ENCODE measurements around the gene USP47.

Gene USP47, protein sequence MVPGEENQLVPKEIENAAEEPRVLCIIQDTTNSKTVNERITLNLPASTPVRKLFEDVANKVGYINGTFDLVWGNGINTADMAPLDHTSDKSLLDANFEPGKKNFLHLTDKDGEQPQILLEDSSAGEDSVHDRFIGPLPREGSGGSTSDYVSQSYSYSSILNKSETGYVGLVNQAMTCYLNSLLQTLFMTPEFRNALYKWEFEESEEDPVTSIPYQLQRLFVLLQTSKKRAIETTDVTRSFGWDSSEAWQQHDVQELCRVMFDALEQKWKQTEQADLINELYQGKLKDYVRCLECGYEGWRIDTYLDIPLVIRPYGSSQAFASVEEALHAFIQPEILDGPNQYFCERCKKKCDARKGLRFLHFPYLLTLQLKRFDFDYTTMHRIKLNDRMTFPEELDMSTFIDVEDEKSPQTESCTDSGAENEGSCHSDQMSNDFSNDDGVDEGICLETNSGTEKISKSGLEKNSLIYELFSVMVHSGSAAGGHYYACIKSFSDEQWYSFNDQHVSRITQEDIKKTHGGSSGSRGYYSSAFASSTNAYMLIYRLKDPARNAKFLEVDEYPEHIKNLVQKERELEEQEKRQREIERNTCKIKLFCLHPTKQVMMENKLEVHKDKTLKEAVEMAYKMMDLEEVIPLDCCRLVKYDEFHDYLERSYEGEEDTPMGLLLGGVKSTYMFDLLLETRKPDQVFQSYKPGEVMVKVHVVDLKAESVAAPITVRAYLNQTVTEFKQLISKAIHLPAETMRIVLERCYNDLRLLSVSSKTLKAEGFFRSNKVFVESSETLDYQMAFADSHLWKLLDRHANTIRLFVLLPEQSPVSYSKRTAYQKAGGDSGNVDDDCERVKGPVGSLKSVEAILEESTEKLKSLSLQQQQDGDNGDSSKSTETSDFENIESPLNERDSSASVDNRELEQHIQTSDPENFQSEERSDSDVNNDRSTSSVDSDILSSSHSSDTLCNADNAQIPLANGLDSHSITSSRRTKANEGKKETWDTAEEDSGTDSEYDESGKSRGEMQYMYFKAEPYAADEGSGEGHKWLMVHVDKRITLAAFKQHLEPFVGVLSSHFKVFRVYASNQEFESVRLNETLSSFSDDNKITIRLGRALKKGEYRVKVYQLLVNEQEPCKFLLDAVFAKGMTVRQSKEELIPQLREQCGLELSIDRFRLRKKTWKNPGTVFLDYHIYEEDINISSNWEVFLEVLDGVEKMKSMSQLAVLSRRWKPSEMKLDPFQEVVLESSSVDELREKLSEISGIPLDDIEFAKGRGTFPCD (N-terminal part only)

DNA sequence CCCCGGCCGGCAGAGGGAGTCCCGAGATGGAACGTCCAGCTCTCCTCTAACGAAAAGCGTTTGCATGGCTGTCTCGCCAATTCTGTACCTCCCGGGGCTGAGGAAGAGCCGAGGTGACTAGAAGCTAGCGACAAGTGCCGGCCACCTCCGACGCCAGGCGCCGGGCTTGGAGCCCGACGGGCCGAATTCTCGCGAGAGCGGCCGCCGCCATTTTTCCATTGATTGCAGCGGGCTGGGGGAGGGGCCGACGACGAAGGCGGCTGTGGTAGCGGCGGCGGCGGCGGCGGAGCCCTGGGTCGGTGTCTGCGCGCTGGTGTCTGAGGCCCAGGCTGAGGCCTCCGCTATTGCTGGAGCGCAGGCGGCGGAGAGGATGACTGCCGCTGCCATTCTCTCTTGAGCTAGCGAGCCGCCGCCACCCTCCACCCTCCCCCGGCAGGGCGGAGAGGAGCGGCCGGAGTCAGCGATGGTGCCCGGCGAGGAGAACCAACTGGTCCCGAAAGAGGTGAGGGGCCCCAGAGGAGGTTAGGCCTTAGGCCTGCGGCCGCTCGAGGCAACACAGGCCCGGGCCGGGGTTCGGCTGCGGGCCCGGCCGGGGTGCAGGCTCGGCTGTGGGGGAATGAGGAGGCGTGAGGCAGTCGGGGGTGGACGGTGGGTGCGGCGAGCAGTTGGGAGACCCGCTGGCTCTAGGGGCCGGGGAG lies at the start of gene USP47:
Gene USP47, plus strand, starts transcription at position 250 of the 698 bp plus-strand sequence. Its CDS starts 214 bp downstream, at position 464.
- Mint-ChIP-seq H3K27me3 (peaks cover 8% of the 10 kb centered on the region), H3K4me3 (no peak within 1 kb of the TSS), H3K4me1 (ENCODE audit: low read depth) (peaks cover 3% of the 10 kb centered on the region), H3K27ac (no peak within 1 kb of the TSS), H3K9me3 (ENCODE audit: low read depth) (no peaks in the 10 kb centered on the region), H3K36me3 (no peaks in the 10 kb centered on the region)

DNA sequence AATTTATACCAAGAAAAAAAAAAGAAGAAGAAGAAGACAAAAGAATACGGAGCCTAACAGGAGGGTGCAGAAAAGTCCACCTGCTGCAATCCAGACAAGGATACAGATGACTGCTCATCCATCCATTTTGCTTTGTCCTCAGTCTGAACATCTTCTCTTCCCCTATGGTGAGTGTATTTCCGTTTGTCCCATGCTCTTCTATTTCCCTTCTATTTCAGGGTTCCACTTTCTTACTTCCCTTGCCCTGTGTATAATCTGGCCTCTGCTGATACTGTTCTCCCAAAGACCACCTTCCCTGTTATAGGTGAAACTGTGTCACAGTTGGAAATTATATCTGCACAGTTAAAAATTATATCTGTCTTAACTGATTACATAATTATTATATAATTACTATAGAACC lies 48.7 kb upstream of the USP47 start:
- H3K27ac Mint-ChIP-seq: no peak overlapping the region

DNA sequence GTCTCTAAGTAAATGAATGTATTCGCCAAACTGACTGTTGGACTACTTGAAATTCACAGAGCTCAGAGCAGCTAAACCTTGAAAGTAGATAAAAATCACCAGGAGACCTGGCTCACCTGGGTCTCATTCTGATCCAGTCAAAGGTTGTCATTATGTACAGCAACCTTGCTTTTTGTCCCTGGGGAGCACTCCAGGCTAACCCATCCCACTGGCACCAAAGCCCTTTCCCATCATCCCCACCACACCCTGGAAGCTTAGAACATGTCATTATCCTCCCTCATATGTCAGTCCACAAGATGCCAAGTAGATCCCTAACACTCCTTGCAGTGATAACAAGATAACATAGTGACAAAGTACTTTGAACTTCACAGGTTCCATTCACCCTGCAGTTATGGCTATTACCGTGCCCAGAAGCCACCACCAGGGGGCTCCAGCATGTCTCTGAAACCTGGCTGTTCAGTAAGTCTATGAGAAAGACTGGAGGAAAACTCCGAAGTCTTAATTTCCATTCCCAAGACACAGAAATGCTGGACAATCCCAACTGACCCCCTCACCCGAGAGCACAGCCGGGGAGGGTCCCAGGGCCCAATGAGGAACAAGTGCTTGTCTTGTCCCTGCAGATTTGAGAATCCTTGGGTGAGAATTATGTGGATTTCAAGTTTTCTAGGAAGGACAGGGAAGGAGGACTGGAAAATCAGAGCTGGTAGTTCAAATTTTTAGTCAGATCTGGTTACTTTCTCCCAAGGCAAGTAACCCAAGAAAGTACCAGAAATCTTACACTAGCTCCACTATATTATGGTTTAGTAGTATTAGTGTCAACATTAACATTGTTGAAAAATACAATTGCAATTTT lies 43.0 kb upstream of the USP47 start:
- H3K36me3 Mint-ChIP-seq: peaks cover 2% of the 10 kb centered on the region

More for the DNA sequence above, 48.7 kb upstream of the USP47 start:
- H3K4me1 Mint-ChIP-seq (ENCODE audit: low read depth): no peaks in the 10 kb centered on the region
- no peaks in the 10 kb centered on the region for H3K9me3 Mint-ChIP-seq (ENCODE audit: low read depth)
- peaks cover 12% of the 10 kb centered on the region for H3K27me3 Mint-ChIP-seq
- H3K36me3 Mint-ChIP-seq: peaks cover 2% of the 10 kb centered on the region
- H3K4me3 Mint-ChIP-seq: no peak overlapping the region

DNA sequence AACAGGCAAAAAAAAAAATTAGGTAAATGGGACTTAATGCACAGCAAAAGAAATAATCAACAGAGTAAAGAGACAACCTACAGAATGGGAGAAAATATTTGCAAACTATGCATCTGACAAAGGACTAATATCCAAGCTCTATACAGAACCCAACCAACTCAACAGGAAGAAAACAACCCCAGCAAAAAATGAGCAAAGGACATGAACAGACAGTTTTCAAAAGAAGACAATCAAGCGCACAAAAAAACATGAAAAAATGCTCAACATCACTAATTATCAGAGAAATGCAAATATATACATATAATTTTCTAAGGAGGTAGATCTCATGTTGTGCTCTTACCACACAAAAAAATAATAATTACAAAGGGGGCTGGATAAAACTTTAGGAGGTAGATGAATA lies 36.5 kb upstream of the USP47 start:
- Mint-ChIP-seq H3K27ac (no peak overlapping the region), H3K27me3 (peaks cover 2% of the 10 kb centered on the region), H3K9me3 (ENCODE audit: low read depth) (no peaks in the 10 kb centered on the region), H3K36me3 (peaks cover 3% of the 10 kb centered on the region), H3K4me3 (no peak overlapping the region), H3K4me1 (ENCODE audit: low read depth) (no peaks in the 10 kb centered on the region)

More for the DNA sequence above, 43.0 kb upstream of the USP47 start:
- no peaks in the 10 kb centered on the region for H3K4me1 Mint-ChIP-seq (ENCODE audit: low read depth)
- H3K9me3 Mint-ChIP-seq (ENCODE audit: low read depth): no peaks in the 10 kb centered on the region
- H3K27ac Mint-ChIP-seq: no peak overlapping the region
- no peak overlapping the region for H3K4me3 Mint-ChIP-seq
- H3K27me3 Mint-ChIP-seq: peaks cover 13% of the 10 kb centered on the region

DNA sequence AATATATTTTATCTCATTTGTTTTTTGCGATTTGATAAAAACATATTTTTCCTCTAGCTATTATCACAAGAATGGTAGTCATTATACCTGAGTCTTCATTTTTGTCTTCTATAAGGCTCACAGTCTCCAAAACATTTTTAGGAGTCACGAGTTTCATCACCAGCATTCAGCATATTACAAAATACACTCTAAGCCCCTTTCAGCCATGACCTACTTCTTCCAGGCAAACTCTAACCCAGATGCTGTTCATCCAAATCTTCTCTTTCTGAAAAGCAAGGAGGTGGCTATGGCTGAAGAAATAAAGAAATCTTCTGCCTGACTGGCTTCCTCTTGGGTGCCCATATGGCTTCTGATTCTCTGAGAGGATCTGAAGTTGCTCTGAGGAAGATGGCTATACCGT lies 35.7 kb upstream of the USP47 start:
- no peaks in the 10 kb centered on the region for H3K9me3 Mint-ChIP-seq (ENCODE audit: low read depth)

DNA sequence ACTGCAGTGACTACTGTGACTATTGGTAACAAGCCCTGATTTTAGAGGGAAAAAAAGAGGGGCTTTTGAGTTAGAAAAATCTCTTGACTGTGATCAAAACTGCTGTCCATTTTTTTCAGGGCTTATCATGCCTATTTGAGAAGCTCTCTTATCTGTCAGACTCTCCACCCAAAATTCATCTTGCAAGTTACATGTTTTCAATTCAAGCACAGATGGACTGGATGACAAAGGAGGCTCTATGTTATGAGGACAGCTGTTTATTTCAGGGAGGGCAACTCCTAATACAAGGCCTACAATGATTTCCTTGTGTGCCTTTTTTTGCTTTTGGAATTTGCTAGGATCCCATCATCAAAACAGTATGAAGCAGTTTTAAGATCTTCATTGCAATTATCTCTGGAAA lies 35.2 kb upstream of the USP47 start:
- H3K36me3 Mint-ChIP-seq: peaks cover 3% of the 10 kb centered on the region

More for the DNA sequence above, 35.7 kb upstream of the USP47 start:
- H3K4me1 Mint-ChIP-seq (ENCODE audit: low read depth): no peaks in the 10 kb centered on the region
- H3K27me3 Mint-ChIP-seq: peaks cover 2% of the 10 kb centered on the region
- H3K36me3 Mint-ChIP-seq: peaks cover 3% of the 10 kb centered on the region
- H3K4me3 Mint-ChIP-seq: no peak overlapping the region
- no peak overlapping the region for H3K27ac Mint-ChIP-seq

DNA sequence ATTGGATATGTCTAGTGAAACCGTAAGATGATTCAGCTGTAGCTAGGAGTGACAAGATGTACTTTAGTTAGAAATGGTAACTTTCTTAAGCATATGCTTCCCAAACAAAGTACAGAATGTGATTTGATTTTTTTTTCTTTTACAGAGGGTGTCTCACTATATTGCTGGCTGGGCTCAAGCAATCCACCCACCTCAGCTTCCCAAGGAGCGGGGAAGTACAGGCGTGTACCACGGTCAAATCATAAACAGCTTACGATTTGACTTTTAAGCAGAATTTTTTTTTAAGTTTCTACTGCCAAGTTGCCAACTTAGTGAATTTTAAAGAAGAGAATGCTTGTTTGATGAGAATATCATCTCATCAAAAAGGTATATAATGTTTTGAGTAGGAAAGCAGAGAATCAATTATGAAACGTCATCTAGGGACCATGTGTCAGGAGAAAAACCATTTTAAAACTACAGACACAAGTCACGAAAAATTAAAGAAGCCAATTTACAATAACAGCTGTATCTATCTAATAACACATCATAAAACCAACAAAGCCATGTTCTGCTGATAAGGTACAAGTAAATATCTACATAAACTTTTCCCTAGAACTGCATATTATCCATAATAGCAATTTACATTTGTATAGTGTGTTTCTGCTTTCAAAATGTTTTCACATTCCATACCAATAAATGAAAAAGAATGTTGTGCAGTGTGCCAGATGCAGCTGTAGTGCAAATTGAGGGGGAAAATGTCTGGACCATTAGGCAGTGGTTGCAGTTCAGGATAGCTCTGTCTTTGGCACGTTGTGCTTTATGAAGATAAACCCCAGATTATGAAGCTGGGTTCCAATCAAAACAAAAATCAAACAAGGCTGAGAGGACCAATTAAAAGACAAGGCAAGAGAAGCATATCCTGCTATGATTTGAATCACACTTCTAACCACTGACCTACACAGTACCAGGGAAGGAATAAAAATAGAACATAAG lies 33.7 kb upstream of the USP47 start:
- Mint-ChIP-seq H3K27me3 (no peaks in the 10 kb centered on the region), H3K4me1 (ENCODE audit: low read depth) (no peaks in the 10 kb centered on the region), H3K27ac (no peak overlapping the region), H3K4me3 (no peak overlapping the region), H3K36me3 (peaks cover 3% of the 10 kb centered on the region), H3K9me3 (ENCODE audit: low read depth) (no peaks in the 10 kb centered on the region)

More for the DNA sequence above, 35.2 kb upstream of the USP47 start:
- Mint-ChIP-seq H3K27ac (no peak overlapping the region), H3K4me3 (no peak overlapping the region), H3K27me3 (peaks cover 2% of the 10 kb centered on the region), H3K4me1 (ENCODE audit: low read depth) (no peaks in the 10 kb centered on the region), H3K9me3 (ENCODE audit: low read depth) (no peaks in the 10 kb centered on the region)

DNA sequence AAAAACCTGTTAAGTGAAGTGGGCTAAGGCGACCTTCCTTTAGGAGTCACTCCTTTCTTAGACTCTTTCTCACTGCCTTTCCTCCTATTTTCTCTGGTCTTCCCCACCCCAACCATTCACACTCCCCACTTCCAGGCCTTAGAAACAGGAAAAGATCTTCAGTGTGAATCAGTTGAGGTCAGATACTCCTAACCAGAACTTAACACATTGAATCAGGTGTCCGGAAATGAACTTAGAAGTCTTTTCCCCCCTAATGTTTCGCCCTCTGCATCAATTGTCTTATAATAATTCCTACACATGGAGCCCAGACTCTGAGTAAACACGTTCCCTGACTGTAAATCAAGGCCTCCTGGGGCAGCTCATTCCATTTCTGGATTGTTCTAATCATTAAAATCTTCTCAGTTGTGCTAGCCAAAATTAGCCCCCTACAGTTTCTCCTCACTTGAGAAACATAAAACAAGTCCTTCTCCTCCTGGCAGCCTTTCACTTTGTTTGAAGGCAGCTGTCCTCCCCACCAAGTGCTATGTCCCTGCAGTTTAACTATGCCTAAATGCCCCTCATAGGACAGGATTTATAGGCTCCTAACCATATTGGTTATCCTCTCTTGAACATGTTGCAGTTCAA lies 32.7 kb upstream of the USP47 start:
- Mint-ChIP-seq H3K4me3 (no peak overlapping the region), H3K27me3 (no peaks in the 10 kb centered on the region), H3K9me3 (ENCODE audit: low read depth) (no peaks in the 10 kb centered on the region), H3K27ac (no peak overlapping the region), H3K36me3 (peaks cover 3% of the 10 kb centered on the region), H3K4me1 (ENCODE audit: low read depth) (no peaks in the 10 kb centered on the region)

DNA sequence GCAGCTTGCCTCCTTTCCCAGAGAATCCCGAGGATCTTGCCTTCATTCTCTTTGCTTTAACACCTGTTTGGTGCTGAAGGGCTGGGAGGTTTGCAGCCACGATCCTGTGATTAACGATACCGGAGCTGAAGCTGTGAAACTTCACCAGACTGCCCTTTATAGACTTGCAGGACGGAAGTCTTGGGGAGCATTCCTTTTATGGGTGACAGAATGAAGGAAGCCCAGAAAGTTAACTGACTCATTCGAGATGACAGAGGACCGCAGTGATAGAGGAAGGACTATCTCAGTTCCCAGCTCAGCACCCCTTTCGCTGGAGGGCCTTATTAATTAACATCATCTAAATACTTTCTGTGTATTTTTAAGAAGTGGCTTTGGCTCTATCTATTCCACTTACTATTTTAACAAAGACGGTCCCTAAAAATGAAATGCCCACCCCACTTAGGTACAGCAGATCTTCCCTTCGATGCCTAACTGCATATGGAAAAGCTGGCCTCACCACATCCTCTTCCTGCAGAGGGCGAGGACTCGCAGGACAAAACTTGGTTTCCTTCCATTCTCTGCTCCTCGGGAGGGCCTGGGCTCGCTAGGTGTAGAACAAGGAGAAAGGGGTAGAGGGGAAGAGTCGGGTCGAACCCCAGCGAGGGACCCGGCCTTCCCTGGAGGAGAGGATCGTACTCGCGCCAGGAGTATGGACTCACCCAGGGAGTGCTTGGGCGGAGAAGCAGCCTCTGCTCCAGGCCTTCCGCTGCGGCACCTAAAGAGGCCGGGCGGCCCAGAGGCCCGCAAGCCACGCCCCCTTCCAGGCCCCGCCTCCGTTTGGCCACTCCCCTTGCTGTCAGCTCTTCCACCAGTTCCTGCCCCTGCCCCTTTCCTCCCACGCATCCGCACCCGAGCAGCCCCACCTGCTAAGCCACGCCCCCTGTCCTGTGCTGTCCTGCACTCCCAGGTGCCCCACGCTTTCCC lies 30.7 kb upstream of the USP47 start:
- no peaks in the 10 kb centered on the region for H3K27me3 Mint-ChIP-seq
- H3K4me1 Mint-ChIP-seq (ENCODE audit: low read depth): no peaks in the 10 kb centered on the region
- no peak overlapping the region for H3K4me3 Mint-ChIP-seq
- no peaks in the 10 kb centered on the region for H3K9me3 Mint-ChIP-seq (ENCODE audit: low read depth)
- no peaks in the 10 kb centered on the region for H3K36me3 Mint-ChIP-seq
- no peak overlapping the region for H3K27ac Mint-ChIP-seq

DNA sequence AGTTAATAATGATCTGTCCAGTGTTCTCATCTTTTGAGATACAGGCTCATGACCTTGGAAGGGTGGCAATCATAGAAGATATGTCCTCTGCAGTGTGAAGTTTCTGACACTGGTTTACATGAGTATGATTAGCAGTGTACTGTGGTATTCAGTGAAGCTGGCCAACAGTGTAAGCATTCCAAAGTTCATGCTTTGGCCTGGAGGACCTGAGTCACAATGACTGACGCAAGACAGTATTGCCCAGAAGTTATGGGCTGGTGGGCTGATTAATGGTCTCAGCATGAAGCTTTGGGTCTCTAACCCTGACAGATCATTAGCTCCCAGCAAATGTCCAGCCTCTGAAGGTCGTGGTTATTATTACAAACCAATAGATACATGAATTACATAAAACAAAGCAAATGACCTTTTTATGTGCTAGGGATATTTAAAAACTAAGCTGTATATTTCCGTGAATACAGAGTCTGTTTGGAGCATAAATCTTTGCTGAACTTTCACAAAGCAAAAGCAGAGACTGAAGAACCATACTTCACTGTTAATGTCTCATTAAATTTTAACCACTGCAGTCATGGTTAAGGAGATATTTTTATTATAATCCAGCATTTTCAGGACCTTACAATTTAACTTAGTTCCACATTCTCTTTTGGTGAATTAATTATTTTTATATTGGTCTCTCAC lies 28.3 kb upstream of the USP47 start:
- Mint-ChIP-seq H3K4me1 (ENCODE audit: low read depth) (no peaks in the 10 kb centered on the region), H3K27ac (no peak overlapping the region), H3K9me3 (ENCODE audit: low read depth) (no peaks in the 10 kb centered on the region), H3K36me3 (no peaks in the 10 kb centered on the region), H3K4me3 (no peak overlapping the region), H3K27me3 (peaks cover 4% of the 10 kb centered on the region)

All from activated naive CD8-positive, alpha-beta T cell (primary cell).